Astrocyte of the cerebellum (primary cell): ENCODE results near the gene EPO.

ENCODE experiments used
- DNase-seq: peaks from one replicate; pipeline ENCODE4 v3.0.0-alpha.2; 2011; ENCODE audit warnings: low read depth
- H3K4me3 ChIP-seq: 2 replicates; pipeline ENCODE4 v1.5.1; 2011; ENCODE audit warnings: mild to moderate bottlenecking, low read depth, low read length, moderate library complexity
- in situ Hi-C: cut with HindIII; loops from 2 replicates; pipeline ENCODE4 v1.10.0; 2017; ENCODE audit warnings: low sequenced_read_pairs
- TF ChIP-seq, protein P1 (sequence below): IDR thresholded peaks from 2 replicates; pipeline ENCODE4 v1.5.1; 2012; ENCODE audit warnings: low read length, low read depth, moderate library complexity, mild to moderate bottlenecking; ENCODE audit errors: missing control alignments

Gene EPO

GRCh38 chr7:100720279-100720670 is at the start of gene EPO:
Gene EPO (plus strand): TSS chr7:100720468. CDS start chr7:100720981, 513 bp downstream.
- TF ChIP-seq, protein P1, sequence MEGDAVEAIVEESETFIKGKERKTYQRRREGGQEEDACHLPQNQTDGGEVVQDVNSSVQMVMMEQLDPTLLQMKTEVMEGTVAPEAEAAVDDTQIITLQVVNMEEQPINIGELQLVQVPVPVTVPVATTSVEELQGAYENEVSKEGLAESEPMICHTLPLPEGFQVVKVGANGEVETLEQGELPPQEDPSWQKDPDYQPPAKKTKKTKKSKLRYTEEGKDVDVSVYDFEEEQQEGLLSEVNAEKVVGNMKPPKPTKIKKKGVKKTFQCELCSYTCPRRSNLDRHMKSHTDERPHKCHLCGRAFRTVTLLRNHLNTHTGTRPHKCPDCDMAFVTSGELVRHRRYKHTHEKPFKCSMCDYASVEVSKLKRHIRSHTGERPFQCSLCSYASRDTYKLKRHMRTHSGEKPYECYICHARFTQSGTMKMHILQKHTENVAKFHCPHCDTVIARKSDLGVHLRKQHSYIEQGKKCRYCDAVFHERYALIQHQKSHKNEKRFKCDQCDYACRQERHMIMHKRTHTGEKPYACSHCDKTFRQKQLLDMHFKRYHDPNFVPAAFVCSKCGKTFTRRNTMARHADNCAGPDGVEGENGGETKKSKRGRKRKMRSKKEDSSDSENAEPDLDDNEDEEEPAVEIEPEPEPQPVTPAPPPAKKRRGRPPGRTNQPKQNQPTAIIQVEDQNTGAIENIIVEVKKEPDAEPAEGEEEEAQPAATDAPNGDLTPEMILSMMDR: no peak
- in situ Hi-C loops: no loop called here

DNA sequence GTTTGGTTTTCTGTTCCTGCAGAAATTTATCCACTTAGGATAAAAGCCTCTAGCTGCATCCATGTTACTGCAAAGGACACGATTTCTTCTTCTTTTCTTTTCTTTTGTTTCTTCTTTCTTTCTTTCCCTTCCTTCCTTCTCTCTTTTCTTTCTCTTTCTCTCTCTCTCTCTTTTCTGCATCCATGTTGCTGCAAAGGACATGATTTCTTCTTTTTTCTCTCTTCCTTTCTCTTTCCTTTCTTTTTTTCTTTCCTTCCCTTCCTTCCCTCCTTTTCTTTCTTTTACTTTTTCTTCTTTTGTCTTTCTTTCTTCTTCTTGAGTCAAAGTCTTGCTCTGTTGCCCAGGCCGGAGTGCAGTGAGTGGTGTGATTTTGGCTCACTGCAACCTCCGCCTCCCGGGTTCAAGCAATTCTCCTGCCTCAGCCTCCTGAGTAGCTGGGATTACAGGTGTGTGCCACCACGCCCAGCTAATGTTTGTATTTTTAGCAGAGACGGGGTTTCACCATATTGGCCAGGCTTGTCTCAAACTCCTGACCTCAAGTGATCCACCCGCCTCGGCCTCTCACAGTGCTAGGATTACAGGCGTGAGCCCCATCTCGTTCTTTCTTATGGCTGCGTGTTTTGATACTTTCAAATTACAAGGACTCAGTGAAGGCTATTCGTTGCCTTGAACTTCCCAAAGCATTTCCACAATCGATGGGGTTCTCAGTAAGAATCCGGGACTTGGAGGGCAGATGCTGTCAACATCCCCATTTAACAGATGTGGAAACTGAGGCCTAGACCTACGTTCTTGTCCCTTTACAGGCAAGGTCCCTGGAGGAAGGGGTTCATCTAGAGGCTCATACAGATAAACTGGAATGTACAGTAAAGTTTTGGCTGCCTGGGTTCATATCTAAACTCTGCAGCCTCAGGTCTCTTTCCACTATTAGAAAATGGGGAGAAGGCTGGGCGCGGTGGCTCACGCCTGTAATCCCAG is 48.6 kb upstream of the EPO start:
- in situ Hi-C loops: loop anchor here (5.0 kb wide), 1 partner anchor 54 kb away; no protein-coding TSS in a partner anchor
- no peak for DNase-seq
- TF ChIP-seq, protein P1: no peak

More at GRCh38 chr7:100720279-100720670, at the start of gene EPO:
- no peak for DNase-seq
- no peak within 1 kb of the TSS for H3K4me3 ChIP-seq

GRCh38 chr7:100673302-100673941 is 46.8 kb upstream of the EPO start, which contains the start of gene GNB2:
Gene GNB2 (plus strand): TSS chr7:100673740. CDS start chr7:100676266, 2,526 bp downstream.
- in situ Hi-C loops: loop anchor here (5.0 kb wide), 1 partner anchor 56 kb away; no protein-coding TSS in a partner anchor
- TF ChIP-seq, protein P1: no peak
- H3K4me3 ChIP-seq: peak within 1 kb of the TSS; percentile 96
- DNase-seq: peak; percentile 97

More for the DNA sequence above, 48.6 kb upstream of the EPO start:
- H3K4me3 ChIP-seq: no peak overlapping the region

DNA sequence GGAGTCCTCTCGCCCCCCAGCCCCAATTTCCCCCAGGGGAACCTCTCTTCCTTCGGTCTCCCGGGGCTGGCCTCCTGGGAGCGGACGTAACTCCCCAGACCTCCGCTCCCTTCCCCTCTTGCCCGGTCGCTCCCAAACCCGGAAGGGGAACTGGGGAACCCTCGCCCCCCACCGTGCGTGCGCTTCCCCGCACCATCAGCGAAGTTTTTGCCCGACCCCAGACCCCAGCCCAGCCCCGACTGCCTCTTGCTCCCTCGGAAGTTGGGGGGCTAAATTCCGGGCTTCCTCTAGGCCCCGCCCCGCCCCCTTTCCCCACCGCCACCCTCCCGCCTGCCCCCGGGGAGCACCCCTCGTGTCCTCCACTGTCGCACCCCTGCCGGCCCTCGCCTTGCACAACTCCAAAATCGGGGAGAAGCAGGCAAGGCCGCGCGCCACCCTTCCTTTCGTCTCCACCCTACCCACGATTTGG is 46.3 kb upstream of the EPO start:
- TF ChIP-seq, protein P1: no peak

DNA sequence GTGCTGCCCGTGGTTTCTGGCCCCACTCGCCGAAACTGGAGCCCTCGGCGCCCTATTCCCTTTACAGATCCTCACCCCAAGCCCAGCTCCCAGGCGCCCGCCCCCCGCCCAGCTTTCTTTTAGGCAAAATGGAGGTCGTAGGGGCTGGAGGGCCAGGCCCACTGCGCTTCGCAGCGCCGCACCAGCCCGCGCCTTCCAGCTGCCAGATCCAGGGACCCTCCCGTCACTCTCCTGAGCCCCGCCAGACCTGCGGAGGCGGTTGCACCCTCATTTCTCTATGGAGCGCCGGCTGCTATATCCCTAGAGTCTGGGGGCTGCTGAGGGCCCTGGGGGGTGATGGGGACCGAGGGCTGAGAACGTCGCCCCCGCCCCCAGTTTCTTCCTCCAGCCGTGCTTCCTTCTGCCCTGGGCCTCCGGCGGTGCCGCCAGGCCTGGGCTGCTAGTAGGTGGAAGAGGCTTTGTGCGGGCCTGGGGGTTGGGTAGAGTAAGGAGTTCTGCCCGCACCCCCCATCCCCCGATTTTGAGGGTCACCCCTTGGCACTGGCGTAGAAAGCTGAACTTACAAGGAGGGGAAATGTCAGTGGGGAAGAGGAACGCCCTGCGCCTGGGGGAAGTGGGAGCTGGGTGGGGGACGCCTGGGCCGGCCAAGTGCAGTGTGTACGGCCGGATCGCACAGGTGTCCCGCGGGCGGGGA is 45.7 kb upstream of the EPO start:
- H3K4me3 ChIP-seq: peak overlapping the region; percentile 96
- DNase-seq: no peak
- TF ChIP-seq, protein P1: no peak
- in situ Hi-C loops: loop anchor here (5.0 kb wide), 1 partner anchor 57 kb away; no protein-coding TSS in a partner anchor

More for the DNA sequence above, 46.3 kb upstream of the EPO start:
- DNase-seq: no peak
- in situ Hi-C loops: loop anchor here (5.0 kb wide), 1 partner anchor 57 kb away; no protein-coding TSS in a partner anchor
- H3K4me3 ChIP-seq: peak overlapping the region; percentile 96

DNA sequence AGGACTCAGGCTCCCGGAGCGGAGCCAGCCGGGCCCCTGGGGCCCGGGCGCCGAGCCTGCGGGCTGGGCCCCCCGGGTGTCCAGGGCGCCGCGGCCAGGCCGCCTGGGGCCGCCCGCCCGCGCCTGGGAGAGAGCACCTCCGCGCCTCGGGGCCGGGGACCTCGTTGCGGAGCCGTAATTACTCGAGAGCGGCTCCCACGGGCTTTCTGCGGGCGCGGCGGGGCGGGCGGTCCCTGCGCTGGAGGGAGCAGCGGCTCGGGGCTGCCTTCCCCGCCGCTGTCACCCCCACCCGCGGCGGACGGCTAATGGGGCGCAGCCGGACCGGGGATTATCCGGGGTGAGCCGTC is 45.2 kb upstream of the EPO start:
- DNase-seq: no peak
- in situ Hi-C loops: no loop called here
- TF ChIP-seq, protein P1: no peak
- peak overlapping the region; percentile 96 for H3K4me3 ChIP-seq
